Hematopoietic multipotent progenitor cell treated with erythropoietin and hydrocortisone succinate and interleukin-3 and kit ligand, for 4 days (in vitro differentiated cells): ENCODE measurements around the gene KLHL21.

Source experiments
- DNase-seq: peaks from one replicate; pipeline ENCODE4 v3.0.0-alpha.2; 2015

Gene KLHL21

GRCh38 chr1:6546326-6546725 lies 56.3 kb downstream of the KLHL21 start:
- no peak for DNase-seq

GRCh38 chr1:6545276-6546112 lies 57.2 kb downstream of the KLHL21 start:
- DNase-seq, result no peak

DNA sequence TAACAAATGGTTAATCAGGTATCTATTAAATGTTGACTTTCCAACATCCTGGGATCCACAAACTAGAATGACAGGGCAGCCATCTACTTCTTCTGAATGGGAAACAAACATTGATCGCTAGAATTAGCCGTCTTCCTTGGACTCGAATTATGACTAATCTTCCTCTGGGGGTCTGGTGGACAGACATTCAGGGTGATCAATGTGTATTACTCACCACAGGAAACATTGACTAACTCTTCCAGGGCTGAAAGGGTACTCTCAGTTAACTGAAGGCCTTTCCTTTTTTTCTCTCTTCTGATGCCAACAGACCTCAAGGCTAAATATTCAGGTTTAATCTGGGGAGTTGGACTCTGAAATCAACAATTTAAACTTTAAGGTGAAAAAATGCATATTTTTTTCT lies 57.8 kb downstream of the KLHL21 start:
- DNase-seq, result no peak
